Endothelial cell of umbilical vein (primary cell): ENCODE results near the gene RDX. TPM values are rescaled to one million over a fixed set of nuclear protein-coding genes. Genes with fewer than 3 reads are reported as not detected.

Experiments
- BruUV-seq: library from RNA; stranded (reverse); fragments of 400-500 nt; replicated peaks from 2 replicates; lab custom pipeline; 2021; lab: Mats Ljungman, UMichigan
- CTCF ChIA-PET: fragments of 300-600, 350-600 bp; sonication (Branson Sonifier 250); formaldehyde crosslinking; loops from one replicate; lab custom pipeline; 2021; ENCODE audit warnings: antibody characterized with exemption, inconsistent platforms; lab: Charles Lee
- POLR2A ChIA-PET: fragments of 300-600, 350-600 bp; sonication (Branson Sonifier 250); formaldehyde crosslinking; loops from one replicate; lab custom pipeline; 2021; ENCODE audit warnings: antibody characterized with exemption, inconsistent platforms; lab: Charles Lee
- DNase-seq: peaks from one replicate; pipeline ENCODE4 v3.0.0-alpha.2; 2011; ENCODE audit warnings: low read depth, low spot score
- FAIRE-seq: peaks from 2 replicates; lab custom pipeline; 2011; peaks lifted over from hg19 to GRCh38; lab: Jason Lieb, UNC
- H2AFZ ChIP-seq: 2 replicates; pipeline ENCODE4 v1.6.0; 2012; ENCODE audit warnings: low read depth, low read length, control low read depth, inconsistent platforms
- H3K27ac ChIP-seq: 2 replicates; pipeline ENCODE4 v1.5.1; 2011; ENCODE audit warnings: low read depth, mild to moderate bottlenecking, control low read depth, low read length, moderate library complexity; ENCODE audit not compliant: insufficient read depth
- H3K27me3 ChIP-seq, 2 experiments: 2 replicates each; pipeline versions ENCODE4 v1.6.0 to v1.6.1; 2011; ENCODE audit warnings: low read length in 2 of 2, mixed read lengths in 1 of 2; ENCODE audit not compliant: control insufficient read depth in 2 of 2, insufficient read depth in 2 of 2
- H3K36me3 ChIP-seq, 2 experiments: 2 replicates in 1 of 2; 3 replicates in 1 of 2; pipeline ENCODE4 v1.5.1; 2011; ENCODE audit warnings: low read length in 2 of 2, mild to moderate bottlenecking in 1 of 2, moderate library complexity in 1 of 2; ENCODE audit not compliant: control insufficient read depth in 2 of 2, insufficient read depth in 2 of 2; ENCODE audit errors: extremely low read depth in 1 of 2
- H3K4me1 ChIP-seq: 3 replicates; pipeline ENCODE4 v1.5.1; 2011; ENCODE audit warnings: mild to moderate bottlenecking, low read length; ENCODE audit not compliant: control insufficient read depth, insufficient read depth; ENCODE audit errors: extremely low read depth
- H3K4me2 ChIP-seq: 2 replicates; pipeline ENCODE4 v1.6.1; 2011; ENCODE audit warnings: low read length, control low read depth, mixed read lengths; ENCODE audit not compliant: insufficient read depth
- H3K4me3 ChIP-seq, 3 experiments: fragments of 200-600 bp in 1 of 3; sonication (generic), shearing (Covaris generic) in 1 of 3; replicated peaks in 1 of 3; 2 replicates each; pipeline ENCODE4 v1.5.1; 2011 to 2016; ENCODE audit warnings: control low read depth in 3 of 3, low read length in 3 of 3, mild to moderate bottlenecking in 2 of 3, inconsistent platforms in 1 of 3, low read depth in 1 of 3, moderate library complexity in 1 of 3; ENCODE audit not compliant: insufficient read depth in 1 of 3
- H3K79me2 ChIP-seq: 2 replicates; pipeline ENCODE4 v1.6.0; 2012; ENCODE audit warnings: low read length, inconsistent platforms; ENCODE audit not compliant: control insufficient read depth, insufficient read depth
- H3K9ac ChIP-seq: replicated peaks from 2 replicates; pipeline ENCODE3; 2011; ENCODE audit warnings: low read length, control low read depth; ENCODE audit not compliant: insufficient read depth; ENCODE audit errors: extremely low read depth
- H3K9me1 ChIP-seq: replicated peaks from 3 replicates; pipeline ENCODE4 v1.6.0; 2011; ENCODE audit warnings: mild to moderate bottlenecking, low read length; ENCODE audit not compliant: control insufficient read depth, insufficient read depth; ENCODE audit errors: extremely low read depth
- H3K9me3 ChIP-seq: replicated peaks from 2 replicates; pipeline ENCODE4 v1.5.1; 2012; ENCODE audit warnings: low read length, inconsistent platforms; ENCODE audit not compliant: control insufficient read depth, insufficient read depth
- H4K20me1 ChIP-seq: replicated peaks from 2 replicates; pipeline ENCODE3; 2011; ENCODE audit warnings: mild to moderate bottlenecking, low read length; ENCODE audit not compliant: control insufficient read depth, insufficient read depth; ENCODE audit errors: extremely low read depth
- EZH2 ChIP-seq: IDR thresholded peaks from 2 replicates; pipeline ENCODE4 v1.6.1; 2012; ENCODE audit warnings: borderline replicate concordance, low read depth, mild to moderate bottlenecking, moderate library complexity, low read length, inconsistent platforms; ENCODE audit not compliant: severe bottlenecking
- FOS ChIP-seq: IDR thresholded peaks from 2 replicates; pipeline ENCODE4 v1.6.1; 2011; ENCODE audit warnings: mild to moderate bottlenecking, low read length, moderate library complexity, borderline replicate concordance; ENCODE audit not compliant: insufficient read depth
- GATA2 ChIP-seq: IDR thresholded peaks from 2 replicates; pipeline ENCODE4 v1.7.0; 2011; ENCODE audit warnings: low read depth, mild to moderate bottlenecking, moderate library complexity, mixed read lengths, low read length; ENCODE audit not compliant: insufficient read length, insufficient read depth
- JUN ChIP-seq: IDR thresholded peaks from 2 replicates; pipeline ENCODE4 v1.6.1; 2011; ENCODE audit warnings: borderline replicate concordance, low read depth; ENCODE audit not compliant: insufficient read length, insufficient read depth
- MYC ChIP-seq: IDR thresholded peaks from one replicate; pipeline ENCODE4 v1.6.1; 2011; ENCODE audit warnings: mild to moderate bottlenecking, low read depth, low read length
- POLR2A ChIP-seq: IDR thresholded peaks from 2 replicates; pipeline ENCODE4 v1.6.1; 2012; ENCODE audit warnings: low read depth, mild to moderate bottlenecking, control low read depth, low read length
- POLR2AphosphoS5 ChIP-seq: IDR thresholded peaks from 2 replicates; pipeline ENCODE4 v1.6.1; 2012; ENCODE audit warnings: low read depth, mild to moderate bottlenecking, control low read depth, low read length, moderate library complexity; ENCODE audit not compliant: insufficient read depth
- dilution Hi-C: fragments of 300-500 bp; cut with MboI; formaldehyde crosslinking; loops from one replicate; pipeline ENCODE4 v1.15.0; 2019; ENCODE audit warnings: low sequenced_read_pairs; ENCODE audit not compliant: extremely low pct_ligation_motif_present
- intact Hi-C: fragments of 100-400 bp; cut with micrococcal nuclease; formaldehyde crosslinking; loops from one replicate; pipeline ENCODE4 v1.10.0; 2022
- polyA plus RNA-seq, 4 experiments: library from polyadenylated mRNA; depleted of rRNA in 3 of 4; stranded (reverse) in 3 of 4; unstranded in 1 of 4; fragments of >200 nt; gene quantifications; 2 replicates each; pipeline versions ENCODE4 v1.2.1 to v1.2.3, GENCODE V29; 2011 to 2012; ENCODE audit warnings: missing spikeins in 1 of 4
- total RNA-seq: library from RNA; stranded (reverse); gene quantifications from 2 replicates; pipeline ENCODE4 v1.2.3, GENCODE V29; 2021
- TF ChIP-seq, protein P1 (sequence below), 2 donors: IDR thresholded peaks; 1 replicate in 1 of 2; 2 replicates in 1 of 2; pipeline ENCODE4 v1.5.1; 2011; ENCODE audit warnings: low read length in 2 of 2, mild to moderate bottlenecking in 2 of 2, moderate library complexity in 2 of 2, control low read depth in 1 of 2, inconsistent platforms in 1 of 2, low read depth in 1 of 2; ENCODE audit not compliant: insufficient read depth in 1 of 2; ENCODE audit errors: extremely low read depth in 1 of 2
- TF ChIP-seq, protein P2 (sequence below): IDR thresholded peaks from 2 replicates; pipeline ENCODE4 v1.6.1; 2011; ENCODE audit not compliant: insufficient read depth, insufficient read length

RDX gene
- total and polyA plus RNA-seq, 2 donors (not counting 3 experiments of a cell fraction or from before 2014, with no cell fraction given), result 47.9 to 280 TPM

DNA sequence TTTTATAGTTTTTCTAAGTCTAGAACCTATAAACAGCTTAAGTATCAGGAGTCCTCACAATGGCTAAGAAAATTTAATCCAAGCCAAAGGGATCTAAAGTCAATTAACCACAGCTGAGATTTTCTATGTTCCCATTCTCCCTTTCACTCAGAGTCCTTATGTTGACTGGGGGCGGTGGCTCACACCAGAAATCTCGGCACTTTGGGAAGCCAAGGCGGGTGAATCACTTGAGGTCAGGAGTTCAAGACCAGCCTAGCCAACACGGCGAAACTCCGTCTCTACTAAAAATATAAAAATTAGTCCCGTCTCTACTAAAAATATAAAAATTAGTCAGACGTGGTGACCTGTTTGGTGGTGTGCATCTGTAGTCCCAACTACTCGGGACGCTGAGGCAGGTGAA lies 6.9 kb downstream of the RDX start:
- intact Hi-C loops, result no loop called here
- FAIRE-seq, result no peak
- Histone ChIP-seq H3K4me3 (no peak overlapping the region), H2AFZ (no peak overlapping the region), H3K9me3 (no peaks in the 10 kb centered on the region), H3K9ac (no peak overlapping the region), H4K20me1 (peaks cover 22% of the 10 kb centered on the region), H3K27ac (no peak overlapping the region), H3K4me2 (no peak overlapping the region), H3K79me2 (peaks cover 98% of the 10 kb centered on the region), H3K27me3 (no peaks in the 10 kb centered on the region), H3K36me3 (peaks cover 2 to 3% of the 10 kb centered on the region in 2 experiments), H3K9me1 (no peaks in the 10 kb centered on the region), H3K4me1 (peaks cover 34% of the 10 kb centered on the region)
- CTCF ChIA-PET, result interaction anchor here (1.0 to 1.2 kb wide), 3 partner anchors 8 to 78 kb away, joined by 3 to 4 read pairs (median 3); no protein-coding TSS in a partner anchor
- POLR2A ChIA-PET, result interaction anchor here (0.6 kb wide), 1 partner anchor 63 kb away, joined by 3 read pairs; no protein-coding TSS in a partner anchor
- no TSS peak for BruUV-seq
- no peak for DNase-seq
- TF ChIP-seq EZH2, result no peak
- TF ChIP-seq, protein P1, sequence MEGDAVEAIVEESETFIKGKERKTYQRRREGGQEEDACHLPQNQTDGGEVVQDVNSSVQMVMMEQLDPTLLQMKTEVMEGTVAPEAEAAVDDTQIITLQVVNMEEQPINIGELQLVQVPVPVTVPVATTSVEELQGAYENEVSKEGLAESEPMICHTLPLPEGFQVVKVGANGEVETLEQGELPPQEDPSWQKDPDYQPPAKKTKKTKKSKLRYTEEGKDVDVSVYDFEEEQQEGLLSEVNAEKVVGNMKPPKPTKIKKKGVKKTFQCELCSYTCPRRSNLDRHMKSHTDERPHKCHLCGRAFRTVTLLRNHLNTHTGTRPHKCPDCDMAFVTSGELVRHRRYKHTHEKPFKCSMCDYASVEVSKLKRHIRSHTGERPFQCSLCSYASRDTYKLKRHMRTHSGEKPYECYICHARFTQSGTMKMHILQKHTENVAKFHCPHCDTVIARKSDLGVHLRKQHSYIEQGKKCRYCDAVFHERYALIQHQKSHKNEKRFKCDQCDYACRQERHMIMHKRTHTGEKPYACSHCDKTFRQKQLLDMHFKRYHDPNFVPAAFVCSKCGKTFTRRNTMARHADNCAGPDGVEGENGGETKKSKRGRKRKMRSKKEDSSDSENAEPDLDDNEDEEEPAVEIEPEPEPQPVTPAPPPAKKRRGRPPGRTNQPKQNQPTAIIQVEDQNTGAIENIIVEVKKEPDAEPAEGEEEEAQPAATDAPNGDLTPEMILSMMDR (IDR thresholded peaks at IDR 0.05; ENCODE audit: extremely low read depth in 1 of 2, insufficient read depth in 1 of 2, low read depth in 1 of 2, low read length in 2 of 2), result no peak
- TF ChIP-seq POLR2A, result no peak
- no peak for TF ChIP-seq GATA2
- TF ChIP-seq MYC, result no peak
- dilution Hi-C loops, result no loop called here

DNA sequence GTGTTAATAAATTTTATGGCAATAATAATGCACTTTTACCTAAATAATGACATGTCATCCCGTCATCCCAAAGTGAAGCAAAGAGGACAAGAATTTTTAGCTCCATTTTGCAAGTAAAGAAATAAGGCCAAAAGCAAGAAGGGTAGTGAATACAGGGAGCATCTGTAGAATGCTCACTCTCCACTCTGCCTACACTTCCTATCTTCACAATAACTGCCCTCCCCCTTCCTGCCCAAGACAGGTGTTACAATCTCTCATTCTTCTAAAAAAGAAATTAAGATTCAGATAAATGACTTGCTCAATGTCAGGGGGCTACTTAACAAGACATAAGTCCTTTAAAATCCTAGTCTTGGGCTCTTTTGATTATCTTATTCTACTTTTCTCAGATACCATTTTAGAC lies 8.9 kb downstream of the RDX start:
- intact Hi-C loops, result no loop called here
- no peak for FAIRE-seq

More for the DNA sequence above, 8.9 kb downstream of the RDX start:
- Histone ChIP-seq H3K79me2 (peaks cover 93% of the 10 kb centered on the region), H3K9ac (no peak overlapping the region), H3K36me3 (peaks cover 2 to 3% of the 10 kb centered on the region in 2 experiments), H3K27ac (no peak overlapping the region), H4K20me1 (peaks cover 14% of the 10 kb centered on the region), H3K9me1 (no peaks in the 10 kb centered on the region), H3K27me3 (no peaks in the 10 kb centered on the region), H3K4me2 (no peak overlapping the region), H2AFZ (no peak overlapping the region), H3K9me3 (no peaks in the 10 kb centered on the region), H3K4me1 (peaks cover 17% of the 10 kb centered on the region), H3K4me3 (no peak overlapping the region)
- no peak for DNase-seq
- no TSS peak for BruUV-seq
- dilution Hi-C loops, result no loop called here
- TF ChIP-seq EZH2 (no peak), FOS (no peak), JUN (no peak), GATA2 (no peak), POLR2AphosphoS5 (no peak), MYC (no peak), POLR2A (no peak)
- TF ChIP-seq, protein P1 (IDR thresholded peaks at IDR 0.05; ENCODE audit: extremely low read depth in 1 of 2, insufficient read depth in 1 of 2, low read depth in 1 of 2, low read length in 2 of 2), result no peak
- TF ChIP-seq, protein P2, sequence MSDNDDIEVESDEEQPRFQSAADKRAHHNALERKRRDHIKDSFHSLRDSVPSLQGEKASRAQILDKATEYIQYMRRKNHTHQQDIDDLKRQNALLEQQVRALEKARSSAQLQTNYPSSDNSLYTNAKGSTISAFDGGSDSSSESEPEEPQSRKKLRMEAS, result no peak
- CTCF ChIA-PET, result interaction anchor here (1.0 to 1.6 kb wide), 2 partner anchors 15 to 30 kb away, joined by 3 read pairs; no protein-coding TSS in a partner anchor
- POLR2A ChIA-PET, result no interaction called here
